Hindlimb muscle (tissue), 1 donor: ENCODE measurements around the gene TMBIM4. TPM values are rescaled to one million over a fixed set of nuclear protein-coding genes. Genes with fewer than 3 reads are reported as not detected.

Experiments
- DNase-seq: peaks from one replicate; pipeline ENCODE4 v3.0.0-alpha.2; 2013
- polyA plus RNA-seq: library from polyadenylated mRNA; unstranded; fragments of 120-200 nt; gene quantifications from one replicate; pipeline ENCODE4 v1.2.1, GENCODE V29; 2013; ENCODE audit not compliant: insufficient read length

Gene TMBIM4
- polyA plus RNA-seq, 1 donor: 86.4 TPM

DNA sequence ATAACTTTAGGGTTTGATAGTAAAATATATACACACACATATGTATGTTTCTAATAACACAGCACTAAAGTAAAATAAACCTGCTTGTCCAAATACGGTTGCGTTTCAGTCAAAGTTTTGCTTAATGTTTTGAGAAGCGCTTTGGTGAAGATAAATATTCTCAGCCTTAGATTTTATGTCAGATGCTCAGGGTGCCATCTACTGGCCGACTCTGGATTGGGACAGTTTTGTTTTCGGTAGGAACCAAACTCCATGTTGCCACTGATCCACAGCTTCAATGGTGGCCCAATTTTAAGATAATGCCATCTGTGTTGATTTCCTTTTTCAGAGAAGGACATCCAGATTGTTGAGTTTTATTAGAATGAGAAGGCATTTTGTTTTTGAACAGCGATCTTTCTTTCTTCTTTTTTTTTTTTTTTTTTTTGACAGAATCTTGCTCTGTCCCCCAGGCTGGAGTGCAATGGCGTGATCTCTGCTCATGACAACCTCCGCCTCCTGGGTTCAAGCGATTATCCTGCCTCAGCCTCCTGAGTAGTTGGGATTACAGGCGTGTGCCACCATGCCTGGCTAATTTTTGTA lies 82.3 kb downstream of the TMBIM4 start:
- DNase-seq: peak; percentile 69

DNA sequence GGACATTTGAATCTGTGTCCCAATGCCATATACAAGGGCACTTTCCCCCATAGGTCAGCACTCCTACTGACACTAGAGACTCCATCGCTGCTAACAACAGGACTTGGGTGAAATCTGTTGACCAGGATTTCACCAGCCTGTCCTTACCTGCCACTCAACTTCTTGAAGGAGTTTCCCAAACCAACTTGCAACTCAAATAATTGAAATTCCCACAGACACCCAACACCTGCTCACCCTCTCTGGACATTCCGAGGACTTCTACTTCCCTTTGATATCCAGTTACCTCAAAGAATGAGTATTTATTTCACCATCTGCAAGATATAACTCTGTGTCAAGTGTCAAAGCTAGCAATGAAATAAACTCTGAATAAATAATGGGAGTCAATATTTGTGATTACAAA lies 83.8 kb downstream of the TMBIM4 start:
- DNase-seq: no peak

Other genes with a start within 250 kb of the TMBIM4 start
- 23.9 TPM for gene LLPH, start 39.2 kb downstream of the TMBIM4 start, polyA plus RNA-seq
- gene IRAK3, start 19.2 kb upstream of the TMBIM4 start, polyA plus RNA-seq: 5.9 TPM
- gene HELB, start 132.5 kb upstream of the TMBIM4 start, polyA plus RNA-seq: 3.0 TPM